ENCODE measurements around the gene TBL2.
"Not testable (repeated sequence)": the region's sequence is repeated elsewhere in the genome, so short reads cannot be mapped to it uniquely, and the experiment has no call there.

TBL2 gene

DNA sequence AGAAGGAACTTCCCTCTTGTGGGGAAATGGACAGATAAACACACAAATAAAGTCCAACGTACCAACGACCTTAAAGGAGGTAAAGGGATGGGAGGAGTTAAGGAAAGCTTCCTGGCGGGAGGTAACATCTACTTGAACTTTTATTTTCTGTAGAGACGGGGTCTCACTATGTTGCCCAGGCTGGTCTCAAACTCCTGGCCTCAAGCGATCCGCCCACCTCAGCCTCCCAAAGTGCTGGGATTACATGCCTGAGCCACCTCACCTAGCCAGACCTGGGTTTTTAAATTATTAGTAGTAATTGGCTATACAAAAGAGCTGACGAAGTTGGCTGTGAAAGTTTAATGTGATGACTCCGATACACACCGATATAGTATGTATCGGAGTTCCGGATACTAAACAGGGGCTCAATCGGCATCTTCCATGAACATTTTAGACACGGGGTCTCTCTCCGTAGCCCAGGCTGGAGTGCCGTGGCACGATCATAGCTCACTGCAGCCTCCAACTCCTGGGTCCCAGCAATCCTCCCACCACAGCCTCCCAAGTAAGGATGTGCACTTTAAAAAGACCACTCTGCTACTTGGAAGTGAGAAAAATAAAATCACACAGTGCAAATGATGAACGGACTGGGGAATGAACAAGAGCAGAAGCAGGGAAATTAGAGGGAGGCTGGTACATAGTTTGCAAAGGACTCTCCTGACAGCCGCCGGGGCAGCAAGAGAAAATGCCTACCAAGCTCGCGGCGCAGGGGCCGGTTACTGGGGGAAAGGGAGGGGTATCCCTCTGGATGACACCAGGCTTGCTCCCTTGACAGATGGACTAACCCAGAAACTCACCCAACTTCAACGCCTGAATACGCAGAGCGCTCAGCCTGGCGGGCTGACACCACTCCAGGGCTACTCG, 21.9 kb downstream of the TBL2 start:
- 45 to 47% methylated on average over 28 of the region's 28 CpGs for WGBS, 2 experiments

GRCh38 chr7:73555411-73555982, 22.9 kb downstream of the TBL2 start:
- Histone ChIP-seq H3K4me3 (ENCODE audit: insufficient read depth, low read depth, low read length) (no peak overlapping the region), H3K36me3 (ENCODE audit: control insufficient read depth, insufficient read depth, low read length) (peaks cover 3% of the 10 kb centered on the region), H3K9me3 (ENCODE audit: control insufficient read depth, low read length) (no peaks in the 10 kb centered on the region), H3K27ac (ENCODE audit: insufficient read depth, low read depth, low read length, poor library complexity, severe bottlenecking) (no peak overlapping the region), H3K27me3 (ENCODE audit: control insufficient read depth, insufficient read depth, low read length, poor library complexity, severe bottlenecking) (no peaks in the 10 kb centered on the region), H3K4me1 (ENCODE audit: control insufficient read depth, insufficient read depth, low read length) (no peaks in the 10 kb centered on the region)
- WGBS, 2 experiments = 96 to 97% methylated on average over 6 of the region's 6 CpGs

More for the DNA sequence above, 21.9 kb downstream of the TBL2 start:
- Histone ChIP-seq H3K36me3 (ENCODE audit: control insufficient read depth, insufficient read depth, low read length) (no peaks in the 10 kb centered on the region), H3K4me1 (ENCODE audit: control insufficient read depth, insufficient read depth, low read length) (no peaks in the 10 kb centered on the region), H3K9me3 (ENCODE audit: control insufficient read depth, low read length) (no peaks in the 10 kb centered on the region), H3K27ac (ENCODE audit: insufficient read depth, low read depth, low read length, poor library complexity, severe bottlenecking) (peak overlapping the region; percentile 100), H3K27me3 (ENCODE audit: control insufficient read depth, insufficient read depth, low read length, poor library complexity, severe bottlenecking) (no peaks in the 10 kb centered on the region), H3K4me3 (ENCODE audit: insufficient read depth, low read depth, low read length) (peak overlapping the region; percentile 81)

GRCh38 chr7:73550093-73550492, 28.3 kb downstream of the TBL2 start:
- 94% methylated on average over 5 of the region's 5 CpGs for WGBS, 2 experiments

GRCh38 chr7:73549176-73549575, 29.2 kb downstream of the TBL2 start:
- H3K9me3 ChIP-seq (ENCODE audit: control insufficient read depth, low read length) = no peaks in the 10 kb centered on the region
- H3K36me3 ChIP-seq (ENCODE audit: control insufficient read depth, insufficient read depth, low read length) = peaks cover 8% of the 10 kb centered on the region
- WGBS, 2 experiments = 98% methylated on average over 4 of the region's 4 CpGs
- H3K4me3 ChIP-seq (ENCODE audit: insufficient read depth, low read depth, low read length) = no peak overlapping the region
- H3K4me1 ChIP-seq (ENCODE audit: control insufficient read depth, insufficient read depth, low read length) = no peaks in the 10 kb centered on the region
- H3K27me3 ChIP-seq (ENCODE audit: control insufficient read depth, insufficient read depth, low read length, poor library complexity, severe bottlenecking) = no peaks in the 10 kb centered on the region
- H3K27ac ChIP-seq (ENCODE audit: insufficient read depth, low read depth, low read length, poor library complexity, severe bottlenecking) = no peak overlapping the region

More at GRCh38 chr7:73550093-73550492, 28.3 kb downstream of the TBL2 start:
- not testable (repeated sequence) for H3K27me3 ChIP-seq (ENCODE audit: control insufficient read depth, insufficient read depth, low read length, poor library complexity, severe bottlenecking); H3K9me3 ChIP-seq (ENCODE audit: control insufficient read depth, low read length); H3K4me1 ChIP-seq (ENCODE audit: control insufficient read depth, insufficient read depth, low read length); H3K36me3 ChIP-seq (ENCODE audit: control insufficient read depth, insufficient read depth, low read length); H3K4me3 ChIP-seq (ENCODE audit: insufficient read depth, low read depth, low read length); H3K27ac ChIP-seq (ENCODE audit: insufficient read depth, low read depth, low read length, poor library complexity, severe bottlenecking)

DNA sequence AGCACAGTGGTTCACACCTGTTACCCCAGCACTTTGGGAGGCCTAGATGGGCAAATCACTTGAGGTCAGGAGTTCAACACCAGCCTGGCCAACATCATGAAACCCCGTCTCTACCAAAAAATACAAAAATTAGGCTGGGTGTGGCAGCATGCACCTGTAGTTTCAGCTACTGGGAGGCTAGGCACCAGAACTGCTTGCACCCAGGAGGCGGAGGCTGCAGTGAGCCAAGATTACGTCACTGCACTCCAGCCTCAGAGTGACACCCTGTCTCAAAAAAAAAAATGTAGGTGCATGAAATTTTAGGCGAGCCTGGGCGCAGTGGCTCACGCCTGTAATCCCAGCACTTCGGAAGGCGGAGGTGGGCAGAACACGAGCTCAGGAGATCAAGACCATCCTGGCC, 30.5 kb downstream of the TBL2 start:
- no peak overlapping the region for H3K4me3 ChIP-seq (ENCODE audit: insufficient read depth, low read depth, low read length)
- WGBS, 2 experiments = 92 to 95% methylated on average over 9 of the region's 9 CpGs
- H3K9me3 ChIP-seq (ENCODE audit: control insufficient read depth, low read length) = no peaks in the 10 kb centered on the region
- no peak overlapping the region for H3K27ac ChIP-seq (ENCODE audit: insufficient read depth, low read depth, low read length, poor library complexity, severe bottlenecking)
- no peaks in the 10 kb centered on the region for H3K27me3 ChIP-seq (ENCODE audit: control insufficient read depth, insufficient read depth, low read length, poor library complexity, severe bottlenecking)
- H3K4me1 ChIP-seq (ENCODE audit: control insufficient read depth, insufficient read depth, low read length) = no peaks in the 10 kb centered on the region
- peaks cover 12% of the 10 kb centered on the region for H3K36me3 ChIP-seq (ENCODE audit: control insufficient read depth, insufficient read depth, low read length)

- no peaks in the 10 kb centered on the region for H3K27me3 ChIP-seq (ENCODE audit: control insufficient read depth, insufficient read depth, low read length, poor library complexity, severe bottlenecking)
- peaks cover 21% of the 10 kb centered on the region for H3K36me3 ChIP-seq (ENCODE audit: control insufficient read depth, insufficient read depth, low read length)
- no peaks in the 10 kb centered on the region for H3K9me3 ChIP-seq (ENCODE audit: control insufficient read depth, low read length)
- no peak overlapping the region for H3K27ac ChIP-seq (ENCODE audit: insufficient read depth, low read depth, low read length, poor library complexity, severe bottlenecking)
- H3K4me3 ChIP-seq (ENCODE audit: insufficient read depth, low read depth, low read length) = no peak overlapping the region
- 95 to 99% methylated on average over 2 of the region's 2 CpGs for WGBS, 2 experiments
- no peaks in the 10 kb centered on the region for H3K4me1 ChIP-seq (ENCODE audit: control insufficient read depth, insufficient read depth, low read length)
Measured at GRCh38 chr7:73544678-73545077, 33.7 kb downstream of the TBL2 start.

- Histone ChIP-seq H3K36me3 (ENCODE audit: control insufficient read depth, insufficient read depth, low read length) (peaks cover 34% of the 10 kb centered on the region), H3K4me3 (ENCODE audit: insufficient read depth, low read depth, low read length) (no peak overlapping the region), H3K9me3 (ENCODE audit: control insufficient read depth, low read length) (no peaks in the 10 kb centered on the region), H3K27ac (ENCODE audit: insufficient read depth, low read depth, low read length, poor library complexity, severe bottlenecking) (no peak overlapping the region), H3K27me3 (ENCODE audit: control insufficient read depth, insufficient read depth, low read length, poor library complexity, severe bottlenecking) (no peaks in the 10 kb centered on the region), H3K4me1 (ENCODE audit: control insufficient read depth, insufficient read depth, low read length) (no peaks in the 10 kb centered on the region)
- 95 to 96% methylated on average over 10 of the region's 10 CpGs for WGBS, 2 experiments
Measured at GRCh38 chr7:73541722-73542121, 36.7 kb downstream of the TBL2 start.

DNA sequence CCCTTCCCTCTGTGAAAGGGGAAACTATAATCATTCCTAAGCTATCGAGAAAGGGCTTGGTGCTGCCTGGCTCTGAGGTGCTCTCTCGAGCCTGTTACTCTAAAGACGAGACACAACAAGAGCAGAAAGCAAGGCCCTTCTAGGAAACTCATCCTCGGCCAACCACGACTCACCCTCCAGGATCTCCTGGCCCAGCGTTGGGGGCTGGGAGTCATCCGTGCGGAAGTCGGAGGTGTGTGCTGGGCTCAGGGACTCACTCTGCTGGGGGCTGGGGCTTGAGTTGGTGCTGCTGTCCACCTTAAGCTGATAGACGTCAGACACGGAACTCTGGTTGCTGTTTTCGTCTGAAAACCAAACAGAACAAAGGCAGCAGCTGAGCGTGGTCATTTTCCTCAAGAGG, 38.7 kb downstream of the TBL2 start:
- WGBS, 2 experiments = 95 to 96% methylated on average over 13 of the region's 13 CpGs
- Histone ChIP-seq H3K36me3 (ENCODE audit: control insufficient read depth, insufficient read depth, low read length) (peaks cover 40% of the 10 kb centered on the region), H3K4me3 (ENCODE audit: insufficient read depth, low read depth, low read length) (no peak overlapping the region), H3K27ac (ENCODE audit: insufficient read depth, low read depth, low read length, poor library complexity, severe bottlenecking) (no peak overlapping the region), H3K4me1 (ENCODE audit: control insufficient read depth, insufficient read depth, low read length) (no peaks in the 10 kb centered on the region), H3K27me3 (ENCODE audit: control insufficient read depth, insufficient read depth, low read length, poor library complexity, severe bottlenecking) (no peaks in the 10 kb centered on the region), H3K9me3 (ENCODE audit: control insufficient read depth, low read length) (no peaks in the 10 kb centered on the region)

DNA sequence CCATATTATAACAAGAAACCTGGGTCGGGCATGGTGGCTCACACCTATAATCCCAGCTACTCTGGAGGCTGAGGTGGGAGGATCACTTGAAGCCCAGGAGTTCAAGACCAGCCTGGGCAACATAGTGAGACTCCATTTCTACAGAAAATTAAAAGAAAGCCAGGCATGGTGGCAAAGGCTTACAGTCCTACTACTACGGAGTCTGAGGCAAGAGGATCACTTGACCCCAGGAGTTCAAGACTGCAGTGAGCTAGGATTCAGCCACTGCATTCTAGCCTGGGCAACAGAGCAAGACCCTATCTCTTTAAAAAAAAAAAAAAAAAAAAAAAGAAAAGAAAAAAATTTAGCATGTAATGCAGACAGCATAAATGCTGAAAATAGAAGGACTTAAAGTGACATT, 39.9 kb downstream of the TBL2 start:
- H3K4me3 ChIP-seq (ENCODE audit: insufficient read depth, low read depth, low read length); H3K27ac ChIP-seq (ENCODE audit: insufficient read depth, low read depth, low read length, poor library complexity, severe bottlenecking); H3K9me3 ChIP-seq (ENCODE audit: control insufficient read depth, low read length); H3K27me3 ChIP-seq (ENCODE audit: control insufficient read depth, insufficient read depth, low read length, poor library complexity, severe bottlenecking); H3K4me1 ChIP-seq (ENCODE audit: control insufficient read depth, insufficient read depth, low read length): not testable (repeated sequence)
- H3K36me3 ChIP-seq (ENCODE audit: control insufficient read depth, insufficient read depth, low read length) = peaks cover 40% of the 10 kb centered on the region
- 89 to 90% methylated on average over 2 of the region's 2 CpGs for WGBS, 2 experiments

- Histone ChIP-seq H3K27me3 (ENCODE audit: control insufficient read depth, insufficient read depth, low read length, poor library complexity, severe bottlenecking) (no peaks in the 10 kb centered on the region), H3K4me3 (ENCODE audit: insufficient read depth, low read depth, low read length) (no peak overlapping the region), H3K4me1 (ENCODE audit: control insufficient read depth, insufficient read depth, low read length) (no peaks in the 10 kb centered on the region), H3K36me3 (ENCODE audit: control insufficient read depth, insufficient read depth, low read length) (peaks cover 31% of the 10 kb centered on the region), H3K27ac (ENCODE audit: insufficient read depth, low read depth, low read length, poor library complexity, severe bottlenecking) (no peak overlapping the region), H3K9me3 (ENCODE audit: control insufficient read depth, low read length) (no peaks in the 10 kb centered on the region)
- 95 to 96% methylated on average over 16 of the region's 16 CpGs for WGBS, 2 experiments
Measured at GRCh38 chr7:73537051-73537450, 41.3 kb downstream of the TBL2 start.

All from ectodermal cell (in vitro differentiated cells).